OCI-M2 (cell line): ENCODE results near the gene CAPZA2.

Experiments
- DNase-seq: peaks from one replicate; lab custom pipeline; 2025; ENCODE audit not compliant: unreplicated experiment; lab: John Stamatoyannopoulos, UW

CAPZA2 gene

DNA sequence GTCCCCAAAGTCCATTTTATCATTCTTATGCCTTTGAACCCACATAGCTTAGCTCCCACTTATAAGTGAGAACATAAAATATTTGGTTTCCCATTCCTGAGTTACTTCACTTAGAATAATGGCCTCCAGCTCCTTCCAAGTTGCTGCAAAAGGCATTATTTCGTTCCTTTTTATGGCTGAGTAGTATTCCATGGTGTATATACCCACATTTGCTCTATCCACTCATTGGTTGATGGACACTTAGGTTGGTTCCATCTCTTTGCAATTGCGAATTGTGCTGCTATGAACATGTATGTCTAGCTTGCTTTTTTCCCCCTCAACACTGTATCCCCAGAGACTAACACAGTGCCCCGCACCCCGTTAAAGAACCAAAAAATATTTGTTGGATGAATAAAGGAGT lies 670 bp upstream of the CAPZA2 start:
- no peak for DNase-seq

DNA sequence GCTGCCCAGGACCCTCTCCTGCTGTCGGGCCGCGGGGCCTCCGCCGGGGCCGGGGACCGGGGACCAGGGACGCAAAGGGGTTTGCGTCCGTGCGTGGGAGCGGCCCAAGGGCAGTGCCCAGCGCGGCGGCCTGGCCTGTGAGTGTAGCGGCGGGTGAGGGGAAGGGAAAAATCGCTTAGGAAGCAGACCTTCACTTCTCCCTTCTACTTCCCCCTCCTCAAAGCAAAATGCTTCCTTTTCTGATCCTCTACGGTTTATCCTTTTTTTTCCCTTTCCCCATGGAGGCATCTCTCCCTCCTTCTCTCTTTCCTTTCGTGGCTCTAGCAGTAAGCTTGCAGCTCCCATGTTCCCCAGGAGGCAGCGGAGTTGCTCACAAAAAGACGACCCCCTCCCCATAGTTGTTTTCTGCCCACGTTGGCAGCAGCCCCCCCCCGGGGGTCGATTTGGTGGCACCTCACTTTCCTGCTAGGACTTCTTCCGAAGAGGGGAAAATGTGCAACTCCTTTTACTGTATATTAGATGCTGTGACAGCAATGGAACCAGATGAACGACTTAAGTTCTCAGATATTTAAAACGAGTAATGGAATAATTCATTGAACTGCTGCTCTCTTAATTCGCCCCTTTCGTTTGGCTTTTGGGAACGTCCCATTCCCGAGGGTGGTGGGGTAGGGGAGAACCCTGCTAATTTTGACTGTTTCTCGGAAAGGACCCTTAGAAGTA lies 724 bp downstream of the CAPZA2 start:
- no peak for DNase-seq

- DNase-seq: no peak
Measured at GRCh38 chr7:116863936-116864500, 1.6 kb downstream of the CAPZA2 start.

DNA sequence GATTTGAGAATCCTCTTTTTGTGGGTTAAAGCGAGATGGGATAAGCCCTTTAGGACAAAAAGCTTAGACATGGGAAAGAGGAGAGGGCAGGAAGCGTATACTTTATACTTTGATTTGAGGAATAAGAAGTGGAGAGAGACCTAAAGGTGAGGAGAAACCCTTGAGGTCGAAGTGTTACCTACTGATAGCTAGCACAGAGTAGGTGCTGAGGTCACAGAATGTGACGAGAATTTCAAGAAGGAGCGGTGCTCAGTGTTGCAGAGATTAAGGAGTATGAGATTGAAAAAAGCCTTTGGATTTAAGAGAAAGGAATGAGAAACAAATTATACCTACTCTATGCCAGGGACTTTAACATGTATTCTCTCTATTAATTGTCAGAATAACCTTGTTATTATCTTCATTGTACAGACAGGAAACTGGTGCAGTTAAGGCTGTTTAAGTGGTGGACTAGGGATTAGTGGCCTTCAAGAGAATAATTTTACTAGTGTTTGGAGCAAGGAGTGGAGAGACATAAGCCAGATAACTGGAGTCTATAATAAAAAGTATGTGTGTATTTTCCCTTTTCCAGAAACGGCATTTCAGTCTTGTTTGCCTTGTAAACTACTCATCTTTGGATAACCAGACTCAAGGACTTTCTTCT lies 8.8 kb downstream of the CAPZA2 start:
- no peak for DNase-seq

- DNase-seq: no peak
Measured at GRCh38 chr7:116872026-116872425, 9.6 kb downstream of the CAPZA2 start.

- no peak for DNase-seq
Measured at GRCh38 chr7:116873619-116874018, 11.2 kb downstream of the CAPZA2 start.

GRCh38 chr7:116876664-116877442 lies 14.5 kb downstream of the CAPZA2 start:
- DNase-seq: peak; percentile 97

GRCh38 chr7:116877443-116878217 lies 15.2 kb downstream of the CAPZA2 start:
- no peak for DNase-seq

- no peak for DNase-seq
Measured at GRCh38 chr7:116884691-116885090, 22.3 kb downstream of the CAPZA2 start.

DNA sequence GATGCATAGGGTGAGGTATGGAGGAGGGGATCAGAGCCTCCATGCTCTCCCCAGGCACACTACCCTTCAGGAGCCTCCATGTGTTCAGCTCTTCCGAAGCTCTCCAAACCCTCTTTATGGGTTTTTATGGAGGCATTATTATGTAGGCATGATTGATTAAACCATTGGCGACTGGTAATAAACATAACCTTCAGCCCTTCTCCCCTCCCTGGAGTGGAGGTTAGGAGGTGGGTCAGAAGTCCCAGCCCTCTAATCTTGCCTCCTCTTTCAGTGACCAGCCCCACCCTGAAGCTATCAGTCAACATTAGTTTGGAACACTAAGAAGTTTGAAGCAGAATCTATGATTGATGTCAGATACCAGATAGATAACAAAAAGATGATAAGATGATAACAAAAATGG lies 23.3 kb downstream of the CAPZA2 start:
- no peak for DNase-seq

DNA sequence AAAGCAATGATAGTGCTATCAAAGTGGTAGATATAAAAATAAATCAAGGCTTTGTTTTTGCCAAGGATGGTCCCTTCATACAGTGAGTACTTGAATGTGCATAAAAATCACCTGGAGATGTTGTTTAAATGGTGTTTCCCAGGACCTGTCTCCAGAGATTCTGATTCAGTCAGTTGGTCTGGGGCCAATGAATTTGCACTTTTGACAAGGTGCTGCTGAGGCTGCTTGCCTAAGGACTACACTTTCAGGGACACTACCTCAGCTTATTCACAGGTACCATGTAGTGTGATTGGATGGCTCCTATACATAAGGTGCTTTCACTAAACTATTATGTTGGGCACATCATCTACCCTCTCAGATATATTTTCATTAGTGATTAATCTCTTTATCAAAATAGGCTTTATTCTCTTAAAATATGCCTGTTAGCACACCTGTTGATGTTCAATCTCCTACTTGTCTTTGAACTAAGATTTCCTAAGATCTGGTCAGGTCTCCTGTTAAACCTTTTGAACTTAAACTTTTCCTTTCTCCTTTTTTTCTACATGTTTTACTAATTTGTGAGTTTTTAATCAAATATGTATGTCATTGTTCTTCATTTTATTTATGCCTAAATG lies 24.3 kb downstream of the CAPZA2 start:
- DNase-seq: no peak

DNA sequence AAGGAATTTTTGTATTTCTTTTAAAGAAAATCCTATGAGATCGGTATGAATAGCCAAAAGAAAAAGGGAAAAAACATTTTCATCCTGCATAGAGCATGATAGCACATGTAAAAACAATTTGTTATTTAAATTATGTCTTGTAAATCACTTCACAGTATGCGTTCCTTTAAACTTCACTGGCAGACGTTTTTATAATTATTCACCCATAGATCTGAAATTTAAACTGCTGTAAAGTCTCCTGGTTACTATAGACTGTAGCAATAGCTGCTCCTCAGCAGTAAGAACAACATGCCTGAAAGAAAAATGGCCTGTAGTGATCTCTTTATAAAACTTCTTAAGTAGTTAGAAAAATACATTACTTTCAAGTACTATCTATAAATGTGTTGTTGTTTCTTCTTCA lies 26.5 kb downstream of the CAPZA2 start:
- no peak for DNase-seq

DNA sequence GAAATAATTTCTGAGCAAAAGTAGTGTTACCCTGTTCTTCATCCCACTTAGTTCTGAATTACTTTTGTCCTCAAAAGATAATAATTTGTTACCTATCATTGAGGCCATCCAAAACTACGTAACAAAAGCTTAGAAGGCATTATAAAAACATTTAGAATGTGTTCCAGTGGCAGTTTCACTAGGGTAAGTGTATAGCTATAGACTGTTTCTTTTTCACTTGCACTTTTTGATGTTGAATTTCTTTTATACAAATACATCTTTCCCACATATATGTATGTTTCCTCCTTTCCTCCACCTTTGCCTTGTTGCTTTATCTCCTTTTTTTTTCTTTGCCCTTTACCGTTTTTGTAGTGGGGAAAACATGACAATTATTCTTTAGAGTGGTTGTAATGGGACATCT lies 33.5 kb downstream of the CAPZA2 start:
- no peak for DNase-seq

DNA sequence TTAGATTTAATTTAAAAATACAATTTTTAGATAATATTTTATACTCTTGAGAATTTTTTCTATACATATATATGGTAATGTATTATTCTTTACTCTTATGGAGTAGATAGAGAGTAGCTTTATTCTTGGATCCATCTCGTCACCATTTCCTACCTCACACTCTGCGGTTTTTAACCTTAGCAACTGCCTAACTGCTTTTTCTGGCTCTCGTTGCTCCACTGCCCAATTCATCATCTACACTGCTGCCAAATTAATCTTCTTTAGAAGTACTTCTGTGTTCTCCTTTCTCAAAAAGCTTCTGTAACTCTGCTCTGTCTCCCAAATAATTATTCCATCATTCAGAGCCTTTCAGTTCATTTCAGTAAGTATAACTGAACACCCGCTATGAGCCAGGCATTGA lies 35.3 kb downstream of the CAPZA2 start:
- DNase-seq: no peak

GRCh38 chr7:116899308-116899707 lies 36.9 kb downstream of the CAPZA2 start:
- DNase-seq: no peak

- DNase-seq: no peak
Measured at GRCh38 chr7:116901143-116901542, 38.8 kb downstream of the CAPZA2 start.

DNA sequence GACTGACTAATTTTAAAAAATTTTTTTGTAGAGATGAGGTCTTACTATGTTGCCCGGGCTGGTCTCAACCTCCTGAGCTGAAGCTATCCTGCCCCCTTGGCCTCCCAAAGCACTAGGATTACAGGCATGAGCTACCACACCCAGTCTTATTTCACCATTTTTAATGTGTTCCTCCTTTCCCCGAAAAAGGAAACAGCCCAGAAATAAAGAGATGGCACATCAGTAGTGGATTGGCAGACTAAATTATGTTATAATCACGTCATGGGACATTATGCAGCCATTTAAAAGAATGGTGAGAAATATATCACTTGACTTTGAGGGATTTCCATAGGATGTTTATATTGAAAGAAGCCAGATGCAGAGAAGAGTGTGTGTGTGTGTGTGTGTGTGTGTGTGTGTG lies 40.5 kb downstream of the CAPZA2 start:
- no peak for DNase-seq

GRCh38 chr7:116906391-116906790 lies 44.0 kb downstream of the CAPZA2 start:
- DNase-seq: no peak

- DNase-seq: no peak
Measured at GRCh38 chr7:116910383-116910782, 48.0 kb downstream of the CAPZA2 start.

DNA sequence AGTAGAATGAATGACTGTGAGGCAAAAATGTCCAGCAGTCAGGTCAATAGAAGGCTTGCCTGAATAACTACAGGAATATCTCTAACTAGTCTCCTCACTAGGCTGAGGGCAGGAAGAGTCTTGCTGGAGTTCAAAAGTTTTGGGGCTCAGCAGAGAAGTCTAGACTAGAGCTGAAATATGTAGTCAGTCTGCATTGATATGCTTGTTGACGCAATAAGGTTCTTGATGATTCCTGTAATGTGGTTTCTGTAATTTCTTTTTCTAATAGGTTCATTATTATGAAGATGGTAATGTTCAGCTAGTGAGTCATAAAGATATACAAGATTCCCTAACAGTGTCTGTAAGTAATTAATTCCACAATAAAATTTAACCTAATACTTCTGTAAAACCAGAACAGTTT lies 49.4 kb downstream of the CAPZA2 start:
- DNase-seq: no peak
